NCI-H748 (cell line): ENCODE results near the gene UQCRQ.

ENCODE experiments used
- DNase-seq: peaks from one replicate; lab custom pipeline; 2025; ENCODE audit not compliant: unreplicated experiment; lab: John Stamatoyannopoulos, UW

UQCRQ gene

DNA sequence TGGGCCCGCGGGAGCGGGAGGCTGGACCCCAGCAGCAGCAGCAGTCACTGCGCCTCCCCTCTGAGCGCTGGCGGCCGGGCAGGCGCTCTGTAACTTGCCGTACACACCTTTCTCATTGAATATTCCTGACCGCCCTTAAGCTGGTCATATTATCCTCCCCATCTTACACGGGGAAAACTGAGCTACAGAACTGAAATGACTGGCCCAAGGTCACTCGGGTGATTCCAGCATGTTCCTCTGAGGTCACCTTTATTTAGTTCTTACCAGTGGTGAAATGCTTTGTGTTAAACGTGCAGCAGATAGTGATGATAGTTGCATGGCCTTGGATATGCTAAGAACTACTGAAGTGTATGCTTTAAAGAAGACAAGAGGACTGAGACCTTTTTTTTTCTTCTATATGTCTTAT, 607 bp downstream of the UQCRQ start:
- no peak for DNase-seq

DNA sequence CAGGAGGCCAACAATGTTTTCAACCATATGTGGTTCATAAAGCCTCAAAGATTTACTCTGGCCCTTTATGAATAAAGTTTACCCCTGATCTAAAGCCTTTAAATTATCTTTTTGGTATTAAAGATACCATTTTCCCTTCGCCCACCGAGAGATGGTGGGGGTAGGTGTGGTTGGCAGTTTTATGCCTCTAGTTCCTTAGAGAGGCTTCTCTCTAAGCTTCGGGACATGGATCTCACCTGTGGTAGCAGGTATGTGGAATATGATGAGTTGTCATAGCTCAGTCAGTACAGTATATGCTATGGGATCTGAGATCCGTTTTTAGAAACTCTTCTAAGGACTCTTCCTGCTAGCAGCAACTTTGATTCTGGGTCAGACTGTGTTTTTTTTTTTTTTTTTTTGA, 2.3 kb downstream of the UQCRQ start:
- DNase-seq = no peak

DNA sequence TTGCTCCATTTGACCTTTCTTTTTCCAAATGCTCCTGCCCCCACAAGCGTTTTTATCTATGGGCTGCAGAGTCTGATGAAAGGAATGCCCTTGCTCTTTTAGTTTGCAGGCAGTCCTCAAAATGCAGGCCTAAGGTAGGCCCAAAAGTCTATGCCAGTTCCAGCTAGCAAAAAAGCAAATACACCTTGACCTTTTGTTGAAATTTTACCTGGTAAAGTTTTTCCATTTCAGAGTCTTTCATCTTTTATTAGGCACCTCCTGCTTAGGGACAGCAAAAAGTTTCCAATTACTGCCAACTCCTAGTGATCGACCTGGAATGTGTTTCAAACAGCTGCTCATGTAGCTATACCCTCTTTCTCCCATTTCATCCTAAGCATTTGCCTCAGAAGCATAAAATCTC, 4.4 kb downstream of the UQCRQ start:
- no peak for DNase-seq

DNA sequence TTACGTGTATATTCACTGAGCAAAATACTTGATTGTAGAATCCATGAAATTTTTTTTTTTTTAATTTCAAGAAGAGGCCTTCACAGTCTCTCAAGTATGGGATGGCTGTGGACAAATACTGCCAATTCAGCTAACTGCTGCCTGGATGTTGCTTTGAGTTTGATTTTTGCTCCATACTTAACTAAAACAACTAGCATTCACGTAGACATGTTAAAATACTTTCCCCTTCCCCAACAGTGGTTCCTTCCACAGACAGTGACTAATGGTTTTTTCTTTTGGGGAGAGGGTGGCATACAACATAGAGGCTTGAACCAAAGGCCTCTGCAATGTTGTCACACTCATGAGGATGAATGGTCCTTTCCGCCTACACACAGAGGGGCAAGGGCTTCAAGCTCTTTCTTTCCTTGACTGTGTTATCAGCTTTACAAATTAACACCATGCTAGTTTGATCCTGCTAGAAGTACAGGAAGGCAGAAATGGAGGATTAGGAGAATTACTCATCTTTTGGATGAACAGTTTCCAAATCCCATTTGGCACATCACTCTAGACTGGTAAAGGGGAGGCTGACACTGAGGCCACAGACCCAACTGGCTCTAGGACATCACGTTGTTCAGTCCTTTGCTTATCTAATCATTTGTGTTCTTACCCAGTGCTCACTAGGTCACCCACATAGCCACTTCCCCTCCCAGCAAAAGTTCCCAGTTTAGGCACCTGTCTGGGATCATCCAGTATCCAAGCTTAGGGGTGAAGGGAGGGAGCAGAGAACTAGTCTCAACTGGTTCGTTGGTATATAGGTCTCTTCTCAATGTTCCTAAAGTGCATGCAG, 5.2 kb downstream of the UQCRQ start:
- DNase-seq = no peak

DNA sequence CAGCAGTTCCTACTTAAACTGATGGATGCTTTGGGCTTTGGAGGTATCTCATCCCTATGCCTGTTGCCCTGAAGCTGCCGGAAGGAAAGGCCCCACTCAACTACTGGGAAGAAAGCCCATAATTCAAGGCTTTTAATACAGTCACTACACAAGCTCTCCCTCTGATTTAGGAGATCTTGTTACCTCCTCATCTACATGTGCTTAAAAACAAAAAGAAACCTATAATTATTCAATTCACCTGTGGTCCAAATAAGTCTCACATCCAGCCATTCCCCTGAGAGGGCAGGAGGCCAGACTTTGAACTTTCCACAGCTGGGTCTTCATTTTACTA, 6.3 kb downstream of the UQCRQ start:
- DNase-seq = no peak

DNA sequence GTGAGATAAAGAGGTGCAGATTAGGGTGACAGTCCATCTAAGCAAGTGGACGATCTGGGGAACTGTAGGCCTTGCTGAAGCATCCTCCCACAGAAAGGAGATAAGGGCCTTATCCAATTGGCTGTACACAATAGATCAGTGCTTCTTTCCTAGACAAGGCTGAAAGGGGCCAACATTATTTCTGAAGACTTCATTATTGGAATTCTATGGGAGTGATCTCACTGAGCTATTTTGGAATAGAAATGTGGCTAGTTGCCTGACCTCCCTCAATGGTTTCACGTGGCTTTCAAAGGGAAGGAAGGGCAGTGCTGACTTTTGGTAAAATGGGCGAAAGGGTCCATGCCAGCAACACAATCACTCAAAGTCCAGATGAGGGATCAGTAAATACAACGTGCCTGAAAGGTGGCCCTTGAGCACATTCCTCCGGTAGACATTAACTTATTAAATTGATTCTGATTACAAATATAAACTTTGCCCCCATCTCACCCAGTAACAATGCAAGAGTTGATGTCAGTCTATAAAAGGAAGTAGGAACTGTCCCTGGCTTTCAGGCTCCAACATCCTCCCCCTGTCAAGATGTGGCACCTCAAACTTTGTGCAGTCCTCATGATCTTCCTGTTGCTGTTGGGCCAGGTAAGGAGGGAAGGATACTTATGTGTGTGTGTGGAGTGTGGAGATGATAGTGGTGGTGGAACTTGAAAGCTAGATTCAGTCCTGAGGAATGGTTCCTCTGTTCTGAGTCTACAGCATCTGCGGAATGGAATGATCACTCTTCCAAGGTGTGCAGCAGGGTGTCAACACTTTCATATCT, 6.9 kb downstream of the UQCRQ start, which contains the start of gene LEAP2:
LEAP2 (plus strand) TSS at position 550 of the 811 bp plus-strand sequence; CDS start at position 577, 27 bp downstream.
- DNase-seq = no peak

DNA sequence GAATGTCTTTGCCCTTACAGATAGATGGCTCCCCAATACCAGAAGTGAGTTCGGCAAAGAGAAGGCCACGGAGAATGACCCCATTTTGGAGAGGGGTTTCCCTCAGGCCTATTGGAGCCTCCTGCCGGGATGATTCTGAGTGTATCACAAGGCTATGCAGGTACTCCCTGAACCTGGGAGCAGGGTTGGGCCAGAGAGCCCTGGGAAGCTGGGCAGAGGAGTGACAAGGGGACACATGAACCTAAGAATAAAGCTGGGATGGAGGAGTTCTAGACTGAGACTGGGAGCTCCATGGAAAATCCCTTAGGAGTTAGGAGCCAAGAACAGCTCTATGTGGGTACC, 7.5 kb downstream of the UQCRQ start:
- no peak for DNase-seq

DNA sequence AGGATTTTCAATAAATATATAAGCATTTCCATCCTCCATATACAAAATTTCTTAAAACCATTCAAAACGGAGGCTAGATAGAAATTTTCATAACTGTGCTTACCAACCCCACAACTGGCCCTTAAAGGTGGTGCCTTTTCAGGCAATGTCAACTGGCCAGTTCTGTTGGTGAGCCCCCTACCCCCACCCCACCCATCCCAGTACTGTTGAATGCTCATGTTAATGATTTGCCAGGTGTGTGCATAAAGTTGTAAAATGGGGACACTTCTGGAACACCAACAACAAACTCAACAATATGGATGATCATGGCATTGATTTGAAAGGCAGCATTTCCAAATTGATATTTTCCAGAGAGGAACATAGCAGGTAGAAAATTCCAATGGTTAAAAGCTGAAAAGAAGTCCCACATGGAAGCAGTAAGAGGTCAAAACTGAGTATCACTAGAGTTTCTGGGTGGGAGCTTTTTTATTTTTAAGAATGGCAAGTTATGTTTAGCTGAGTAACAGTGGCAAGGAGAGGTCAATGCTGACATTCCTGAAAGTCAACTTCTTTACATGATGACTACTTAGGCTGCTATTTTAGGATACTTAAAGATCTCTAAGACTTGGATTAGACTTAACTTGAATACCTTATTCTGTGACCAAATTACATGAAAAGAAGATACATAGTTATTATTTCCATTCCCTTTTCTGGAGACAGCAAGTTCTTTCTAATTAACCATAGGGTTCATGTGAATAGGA, 9.7 kb downstream of the UQCRQ start:
- no peak for DNase-seq

DNA sequence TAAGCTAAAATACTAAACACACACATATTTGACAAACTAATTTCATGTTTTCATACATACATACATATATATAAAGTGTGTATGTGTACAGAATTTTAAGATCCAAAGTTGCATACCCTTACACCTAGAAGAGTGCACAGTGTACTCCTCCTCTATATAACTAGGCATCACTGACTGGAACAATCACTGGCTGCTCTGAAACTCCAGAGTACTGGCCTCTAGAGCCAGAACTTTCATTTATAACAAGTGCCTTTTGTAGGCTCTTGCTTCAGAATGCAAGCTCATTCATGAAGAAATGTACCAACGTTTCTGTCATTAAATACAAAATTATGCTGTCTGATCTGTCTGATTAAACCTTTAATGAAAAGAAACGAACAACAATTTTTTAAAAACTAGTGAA, 11.0 kb downstream of the UQCRQ start:
- DNase-seq = no peak

DNA sequence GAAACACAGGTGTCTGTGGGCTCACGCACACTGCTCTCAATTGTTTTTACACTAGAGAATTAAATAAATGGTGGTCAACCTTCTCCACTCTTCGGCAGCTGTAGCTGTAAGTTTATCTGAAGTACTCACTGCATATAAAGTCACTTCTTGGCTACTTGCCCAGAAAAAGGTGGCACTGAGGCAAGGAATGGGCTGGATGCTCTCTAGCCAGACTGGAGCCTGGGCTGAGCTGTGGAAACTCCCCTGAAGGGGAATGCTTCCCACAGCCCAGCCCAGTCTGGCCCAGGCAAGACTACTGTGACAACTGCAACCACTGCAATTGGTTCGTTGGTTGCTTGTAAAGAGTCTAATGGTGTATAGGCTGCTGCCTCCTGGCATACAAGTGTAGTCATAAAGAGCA, 11.5 kb downstream of the UQCRQ start:
- no peak for DNase-seq

DNA sequence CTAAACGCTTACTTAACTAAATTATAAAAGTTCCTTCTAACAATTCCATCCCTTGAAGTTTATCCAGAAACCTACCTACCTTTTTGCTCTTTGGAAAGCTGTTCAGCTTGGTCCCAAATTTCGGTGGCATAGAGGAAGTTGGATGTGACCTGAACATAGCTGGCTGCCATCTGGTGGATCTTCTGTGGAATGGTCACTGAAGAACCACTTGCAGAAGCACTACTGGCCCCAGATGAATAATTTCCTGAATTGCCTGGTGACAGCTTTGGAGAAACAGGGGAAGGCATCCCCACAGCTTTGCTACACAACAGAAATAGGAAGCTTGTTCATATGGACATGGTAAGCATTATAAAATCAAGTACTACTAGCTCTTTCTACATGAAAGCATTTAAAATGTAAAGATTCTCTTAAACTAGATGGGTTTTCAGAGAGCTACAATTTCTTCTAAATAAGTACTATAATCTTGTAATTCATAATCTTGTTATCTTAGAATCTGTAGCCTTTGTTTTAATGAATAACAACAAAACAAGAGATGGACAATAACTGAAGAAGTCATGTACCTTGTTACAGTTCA, 16.9 kb downstream of the UQCRQ start:
- DNase-seq = peak; percentile 62

DNA sequence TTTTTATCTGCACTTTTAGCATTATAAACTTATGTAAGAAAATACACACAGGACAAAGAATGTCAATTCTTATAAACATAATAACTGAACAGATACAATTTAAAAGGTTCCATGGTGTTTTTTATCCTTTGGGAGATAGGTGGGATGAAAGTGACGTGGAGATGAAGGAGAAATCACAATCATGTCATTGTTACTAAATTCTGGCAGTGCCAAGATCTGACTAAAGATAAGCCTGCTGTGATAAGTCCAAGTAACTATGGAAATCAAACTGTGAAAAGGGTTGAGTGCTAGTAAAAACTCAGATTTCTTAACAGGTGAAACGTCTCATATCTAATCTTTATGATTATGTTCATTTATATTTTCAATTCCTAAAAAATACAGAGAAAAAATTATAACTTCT, 18.1 kb downstream of the UQCRQ start:
- no peak for DNase-seq

DNA sequence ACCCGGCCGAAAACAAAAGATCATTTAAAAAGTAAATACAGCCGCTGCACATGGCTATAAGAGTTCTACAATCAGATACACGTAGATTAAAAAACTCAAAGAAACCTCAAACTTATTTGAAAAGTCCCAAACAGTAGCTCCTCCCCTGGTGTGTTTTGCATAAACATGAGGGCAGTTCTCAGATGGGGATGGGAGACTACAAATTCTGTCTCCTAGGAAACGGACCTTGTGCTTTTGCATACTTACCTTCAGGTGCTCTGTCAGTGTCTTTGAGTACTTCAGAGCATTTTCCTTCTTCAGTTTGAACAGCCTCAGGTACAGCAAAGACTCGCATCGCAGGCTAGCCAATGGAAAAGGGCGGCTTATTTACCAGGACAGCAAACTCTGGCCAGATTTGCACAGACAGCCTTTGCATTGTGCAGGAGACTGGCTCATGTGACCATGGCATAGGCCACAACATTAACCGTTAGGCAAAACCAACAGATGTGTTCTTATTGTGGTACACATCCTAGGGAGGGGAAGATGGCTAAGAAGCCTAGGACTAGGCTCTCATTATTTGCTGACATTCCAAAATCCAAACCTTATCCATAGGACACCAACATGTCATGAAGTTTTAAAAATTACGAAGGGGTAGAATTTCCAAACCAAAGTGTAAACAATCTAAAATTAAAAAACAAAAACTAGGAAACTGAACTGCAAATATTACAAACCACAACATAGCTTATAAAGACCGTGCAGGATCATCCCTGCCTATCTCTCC, 19.8 kb downstream of the UQCRQ start:
- no peak for DNase-seq

DNA sequence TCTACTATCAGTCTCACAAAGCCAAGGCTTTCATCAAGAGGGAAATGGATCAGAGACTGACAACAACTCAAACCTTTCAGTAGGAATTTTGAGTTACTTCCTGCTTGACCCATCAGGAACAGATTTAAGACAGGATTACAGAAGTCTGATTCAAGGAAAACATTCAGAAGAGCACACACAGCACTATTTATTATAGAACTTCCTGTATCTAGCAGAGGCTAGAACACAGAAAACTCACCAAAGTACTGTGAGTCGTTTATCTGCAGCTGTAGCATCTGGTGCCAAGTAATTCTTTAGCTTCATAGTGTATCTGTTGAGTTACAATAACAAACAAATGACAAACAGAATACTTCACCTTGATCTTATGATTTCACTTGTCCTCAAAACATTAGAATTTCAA, 20.8 kb downstream of the UQCRQ start:
- DNase-seq = no peak

DNA sequence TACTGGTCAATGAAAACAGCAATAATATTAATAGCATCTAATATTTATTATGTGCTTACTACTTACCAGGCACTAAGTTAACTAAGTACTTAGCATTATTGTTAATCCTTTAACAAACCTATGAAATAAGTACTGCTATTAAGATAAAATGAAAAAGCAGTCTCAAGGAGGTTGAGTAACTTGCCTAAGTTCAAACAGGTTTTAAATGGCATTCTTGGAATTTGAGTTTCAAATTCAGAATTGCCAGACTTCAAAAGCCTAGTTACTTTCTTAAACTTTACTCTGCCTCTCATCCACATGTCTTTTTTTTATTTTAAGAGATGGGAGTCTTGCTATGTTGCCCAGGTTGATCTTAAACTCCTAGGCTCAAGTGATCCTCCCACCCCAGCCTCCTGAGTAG, 23.1 kb downstream of the UQCRQ start:
- DNase-seq = no peak

DNA sequence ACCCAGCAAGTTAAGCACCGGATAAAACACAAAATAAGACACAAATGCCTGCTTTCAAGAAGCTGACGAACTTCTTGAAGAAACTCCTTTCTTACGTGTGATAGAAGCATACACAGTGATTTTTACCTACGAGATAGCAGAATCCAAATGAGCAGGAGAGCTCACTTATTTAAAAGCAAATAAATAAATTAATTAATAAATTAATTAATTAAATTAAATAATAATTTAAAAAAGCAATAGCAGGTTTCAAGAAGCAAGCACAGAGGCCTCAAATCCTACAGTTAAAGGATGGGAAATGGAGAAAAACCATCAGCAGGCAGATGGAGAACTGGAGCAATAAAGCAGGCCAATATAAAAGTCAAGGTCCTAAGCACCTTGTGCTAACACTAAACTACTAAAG, 24.4 kb downstream of the UQCRQ start:
- no peak for DNase-seq

DNA sequence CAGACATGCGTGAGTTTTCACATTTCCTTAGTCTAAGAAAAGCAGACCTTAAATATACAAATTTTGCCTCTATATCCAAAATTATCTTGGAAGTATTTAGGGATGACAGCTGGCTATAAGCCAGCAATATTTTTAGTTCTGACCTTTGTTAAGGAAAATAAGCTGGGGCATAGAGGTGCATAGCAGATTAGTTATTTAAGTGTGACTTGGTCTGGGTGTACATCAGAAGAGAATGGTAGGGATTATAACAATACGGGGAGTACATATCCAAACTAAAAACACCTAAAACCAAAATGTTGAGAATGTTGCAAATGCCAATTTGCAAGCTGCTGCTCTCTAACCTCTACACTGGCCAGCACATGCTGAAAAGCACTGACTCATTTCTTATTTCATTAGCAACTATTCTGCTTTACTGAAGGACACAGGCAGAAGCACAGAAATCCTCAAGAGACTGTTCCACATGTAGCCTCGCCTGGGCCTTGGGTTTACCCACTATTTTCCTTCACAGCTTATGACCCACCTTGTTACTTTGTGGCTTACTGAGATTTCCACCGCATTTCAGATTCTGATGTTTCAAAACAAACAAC, 29.4 kb downstream of the UQCRQ start:
- DNase-seq = no peak

DNA sequence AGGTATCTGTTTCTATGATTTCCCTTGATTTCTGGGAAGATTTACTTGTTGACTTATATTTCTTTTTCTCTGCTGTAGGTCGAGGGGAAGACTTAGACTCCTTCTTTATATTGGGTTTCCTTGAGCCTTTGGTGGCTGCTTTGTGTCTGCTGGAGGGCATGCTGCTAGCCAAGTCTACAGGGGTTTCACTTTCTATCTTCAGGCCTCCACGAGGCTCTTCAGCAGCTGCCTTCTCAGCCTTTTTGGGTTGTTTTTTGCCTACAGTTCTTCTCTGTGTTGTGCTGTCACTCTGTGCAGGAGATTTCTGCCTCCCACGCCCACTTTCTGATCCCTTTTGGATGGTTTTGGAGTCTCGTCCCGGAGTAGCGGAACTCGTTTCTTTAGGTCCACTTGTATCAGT, 30.2 kb downstream of the UQCRQ start:
- no peak for DNase-seq

DNA sequence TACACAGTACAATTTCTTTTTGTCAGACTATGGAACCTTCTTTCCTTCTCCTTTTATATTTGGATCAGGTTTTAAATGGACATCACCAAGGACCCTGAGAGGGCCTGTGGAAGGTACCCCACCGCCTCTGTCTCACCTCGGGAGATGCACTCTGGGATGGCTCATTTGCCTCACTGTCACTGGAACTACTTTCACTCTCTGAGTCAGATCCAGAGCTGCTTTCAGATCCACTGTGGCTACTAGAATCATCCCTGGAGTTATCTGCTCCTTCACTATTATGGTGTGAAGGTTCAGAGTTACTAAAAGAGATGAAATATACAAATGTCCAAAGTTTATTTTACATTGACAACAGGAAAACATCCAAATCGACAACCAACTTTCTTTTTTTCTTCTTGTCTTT, 31.7 kb downstream of the UQCRQ start:
- DNase-seq = no peak

DNA sequence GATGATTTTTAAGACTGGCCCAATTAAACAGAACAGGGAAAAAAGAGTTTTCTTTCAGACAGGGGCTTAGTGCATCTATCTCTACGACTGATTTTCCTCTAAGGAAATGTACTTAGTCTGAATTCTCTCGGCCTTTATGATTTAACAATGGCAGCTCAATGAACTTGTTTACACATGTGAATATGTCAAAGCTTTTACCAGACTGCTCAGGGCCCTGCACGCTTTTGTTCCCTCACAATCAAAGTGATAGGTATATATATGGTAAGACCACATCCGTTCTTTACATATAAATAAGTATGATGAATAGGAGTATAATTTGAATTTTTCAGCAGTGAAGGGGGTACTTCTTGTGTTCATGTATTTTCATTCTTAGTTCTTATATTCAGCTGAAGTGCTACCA, 34.6 kb downstream of the UQCRQ start:
- DNase-seq = peak; percentile 4
